ENCODE data around the gene GOLM1. TPM values are rescaled to one million over a fixed set of nuclear protein-coding genes. Genes with fewer than 3 reads are reported as not detected.
"Not testable (repeated sequence)": the region's sequence is repeated elsewhere in the genome, so short reads cannot be mapped to it uniquely, and the experiment has no call there.

GOLM1 gene
- total RNA-seq (2022): 32.7 and 33.9 TPM in 2 replicates
- percentile 60 among the genes with signal in this experiment for Bru-seq, nascent RNA
- BruChase-seq, experiment 1, labeled RNA remaining after a 6-hour chase: percentile 63 among the genes with signal in this experiment
- BruChase-seq, experiment 2, labeled RNA remaining after a 2-hour chase: percentile 54 among the genes with signal in this experiment
- long read RNA-seq, transcript GOLM1-202 (10 exons, 3,022 nt): minor isoform, 6 of 172 reads
- long read RNA-seq, transcript GOLM1-203 (10 exons, 3,046 nt): major isoform, 137 of 172 reads
- long read RNA-seq, partial matches to known transcripts: 6 of 172 reads
- long read RNA-seq, other reads (novel, unspliced or antisense): 23 of 172 reads

GRCh38 chr9:86098824-86099700 lies at the start of gene GOLM1:
GOLM1 (minus strand) TSS chr9:86099558; CDS start chr9:86079320, 20,238 bp downstream.
- Mint-ChIP-seq H3K9me3 (ENCODE audit: unreplicated experiment) (no peaks in the 10 kb centered on the region), H3K27me3 (ENCODE audit: insufficient read depth, unreplicated experiment) (no peaks in the 10 kb centered on the region), H3K4me3 (ENCODE audit: unreplicated experiment) (peak within 1 kb of the TSS; percentile 82), H3K4me1 (ENCODE audit: insufficient read depth, unreplicated experiment) (peaks cover 14% of the 10 kb centered on the region), H3K27ac (ENCODE audit: low read depth, unreplicated experiment) (peak within 1 kb of the TSS; percentile 77), H3K36me3 (ENCODE audit: insufficient read depth, unreplicated experiment) (no peaks in the 10 kb centered on the region)
- POLR2A ChIA-PET: interaction anchor here (0.7 to 4.6 kb wide), 7 partner anchors 23 to 307 kb away, joined by 3 to 26 read pairs (median 4); no protein-coding TSS in a partner anchor
- intact Hi-C loops (cut with micrococcal nuclease): loop anchor here (5.0 kb wide), 1 partner anchor 78 kb away; no protein-coding TSS in a partner anchor
- no TSS peak for BruUV-seq (replicated peaks)
- peak; percentile 56 for DNase-seq (ENCODE audit: unreplicated experiment)
- CTCF ChIA-PET: interaction anchor here (0.6 to 2.1 kb wide), 7 partner anchors 29 to 351 kb away, joined by 3 to 6 read pairs (median 4); no protein-coding TSS in a partner anchor
- TF ChIP-seq CTCF (IDR thresholded peaks at IDR 0.05; ENCODE audit: unreplicated experiment): no peak

DNA sequence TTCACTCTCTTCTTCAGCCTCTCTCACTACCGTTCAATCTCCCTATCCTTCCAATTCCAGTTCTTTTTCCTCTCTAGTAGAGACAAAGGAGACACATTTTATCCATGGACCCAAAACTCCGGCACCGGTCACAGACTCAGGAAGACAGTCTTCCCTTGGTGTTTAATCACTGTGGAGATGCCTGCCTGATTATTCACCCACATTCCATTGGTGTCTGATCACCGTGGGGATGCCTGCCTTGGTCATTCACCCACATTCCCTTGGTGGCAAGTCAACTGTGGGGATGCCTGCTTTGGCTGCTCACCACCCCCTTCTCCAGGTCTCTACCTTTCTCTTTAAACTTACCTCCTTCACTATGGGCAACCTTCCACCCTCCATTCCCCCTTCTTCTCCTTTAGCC lies 47.3 kb upstream of the GOLM1 start:
- Mint-ChIP-seq H3K9me3 (ENCODE audit: unreplicated experiment) (peaks cover 13% of the 10 kb centered on the region), H3K4me1 (ENCODE audit: insufficient read depth, unreplicated experiment) (peaks cover 15% of the 10 kb centered on the region)
- H3K36me3 Mint-ChIP-seq (ENCODE audit: insufficient read depth, unreplicated experiment); intact Hi-C loops (cut with micrococcal nuclease); CTCF ChIA-PET; H3K27me3 Mint-ChIP-seq (ENCODE audit: insufficient read depth, unreplicated experiment); H3K27ac Mint-ChIP-seq (ENCODE audit: low read depth, unreplicated experiment); DNase-seq (ENCODE audit: unreplicated experiment); BruUV-seq (replicated peaks); H3K4me3 Mint-ChIP-seq (ENCODE audit: unreplicated experiment): not testable (repeated sequence)
- POLR2A ChIA-PET: interaction anchor here (0.6 kb wide), 1 partner anchor 267 kb away, joined by 3 read pairs; no protein-coding TSS in a partner anchor

GRCh38 chr9:86145960-86146359 lies 46.6 kb upstream of the GOLM1 start:
- H3K9me3 Mint-ChIP-seq (ENCODE audit: unreplicated experiment): peaks cover 13% of the 10 kb centered on the region
- H3K27me3 Mint-ChIP-seq (ENCODE audit: insufficient read depth, unreplicated experiment); intact Hi-C loops (cut with micrococcal nuclease); CTCF ChIA-PET; DNase-seq (ENCODE audit: unreplicated experiment); H3K4me3 Mint-ChIP-seq (ENCODE audit: unreplicated experiment); H3K36me3 Mint-ChIP-seq (ENCODE audit: insufficient read depth, unreplicated experiment); BruUV-seq (replicated peaks); POLR2A ChIA-PET; H3K27ac Mint-ChIP-seq (ENCODE audit: low read depth, unreplicated experiment): not testable (repeated sequence)
- peaks cover 15% of the 10 kb centered on the region for H3K4me1 Mint-ChIP-seq (ENCODE audit: insufficient read depth, unreplicated experiment)

- intact Hi-C loops (cut with micrococcal nuclease): no loop called here
- Mint-ChIP-seq H3K9me3 (ENCODE audit: unreplicated experiment) (peaks cover 13% of the 10 kb centered on the region), H3K27me3 (ENCODE audit: insufficient read depth, unreplicated experiment) (no peaks in the 10 kb centered on the region), H3K4me3 (ENCODE audit: unreplicated experiment) (no peak overlapping the region), H3K36me3 (ENCODE audit: insufficient read depth, unreplicated experiment) (no peaks in the 10 kb centered on the region), H3K4me1 (ENCODE audit: insufficient read depth, unreplicated experiment) (peaks cover 15% of the 10 kb centered on the region), H3K27ac (ENCODE audit: low read depth, unreplicated experiment) (no peak overlapping the region)
- ChIA-PET POLR2A (no interaction called here), CTCF (no interaction called here)
- no peak for DNase-seq (ENCODE audit: unreplicated experiment)
- no TSS peak for BruUV-seq (replicated peaks)
- TF ChIP-seq CTCF (IDR thresholded peaks at IDR 0.05; ENCODE audit: unreplicated experiment): no peak
Observed at GRCh38 chr9:86142973-86143372, 43.6 kb upstream of the GOLM1 start.
